Activated naive CD4-positive, alpha-beta T cell treated with anti-CD3 and anti-CD28 coated beads for 36 hours (primary cell): ENCODE results near the gene VKORC1. TPM values are rescaled to one million over a fixed set of nuclear protein-coding genes. Genes with fewer than 3 reads are reported as not detected.
"Not testable (repeated sequence)": the region's sequence is repeated elsewhere in the genome, so short reads cannot be mapped to it uniquely, and the experiment has no call there.

ENCODE experiments used
- CTCF ChIA-PET: fragments of 350-600 bp; sonication (Branson Sonifier 250); formaldehyde crosslinking; loops from one replicate; lab custom pipeline; 2021; ENCODE audit warnings: antibody characterized with exemption; lab: Charles Lee
- DNase-seq: peaks from one replicate; pipeline ENCODE4 v3.0.0-alpha.2; 2020
- H3K27ac Mint-ChIP-seq: one replicate; pipeline ENCODE4 v1.8.0; 2021; ENCODE audit warnings: mild to moderate bottlenecking, mixed read lengths
- H3K27me3 Mint-ChIP-seq: one replicate; pipeline ENCODE4 v1.8.0; 2021; ENCODE audit warnings: low read depth, mixed read lengths
- H3K36me3 Mint-ChIP-seq: one replicate; pipeline ENCODE4 v1.8.0; 2021; ENCODE audit warnings: low read depth, mixed read lengths
- H3K4me1 Mint-ChIP-seq: one replicate; pipeline ENCODE4 v1.8.0; 2021; ENCODE audit warnings: low read depth, mixed read lengths
- H3K4me3 Mint-ChIP-seq: one replicate; pipeline ENCODE4 v1.8.0; 2021; ENCODE audit warnings: mild to moderate bottlenecking, moderate library complexity, mixed read lengths
- H3K9me3 Mint-ChIP-seq: one replicate; pipeline ENCODE4 v1.8.0; 2021; ENCODE audit warnings: mixed read lengths
- intact Hi-C: fragments of 100-400 bp; cut with micrococcal nuclease; formaldehyde crosslinking; loops from one replicate; pipeline ENCODE4 v1.15.1; 2023
- total RNA-seq, 2 experiments: library from RNA; stranded (reverse); gene quantifications; one replicate each; pipeline ENCODE4 v1.2.3, GENCODE V29; 2021

Gene VKORC1
- total RNA-seq, 2 experiments from 2014 or later: 43.4 to 47.8 TPM

GRCh38 chr16:31110106-31111034 lies 15.8 kb upstream of the VKORC1 start:
- Mint-ChIP-seq H3K27me3 (no peaks in the 10 kb centered on the region), H3K4me3 (peak overlapping the region; percentile 74), H3K36me3 (peaks cover 11% of the 10 kb centered on the region), H3K4me1 (peaks cover 34% of the 10 kb centered on the region), H3K27ac (no peak overlapping the region), H3K9me3 (no peaks in the 10 kb centered on the region)
- intact Hi-C loops: no loop called here
- CTCF ChIA-PET: no interaction called here
- no peak for DNase-seq

DNA sequence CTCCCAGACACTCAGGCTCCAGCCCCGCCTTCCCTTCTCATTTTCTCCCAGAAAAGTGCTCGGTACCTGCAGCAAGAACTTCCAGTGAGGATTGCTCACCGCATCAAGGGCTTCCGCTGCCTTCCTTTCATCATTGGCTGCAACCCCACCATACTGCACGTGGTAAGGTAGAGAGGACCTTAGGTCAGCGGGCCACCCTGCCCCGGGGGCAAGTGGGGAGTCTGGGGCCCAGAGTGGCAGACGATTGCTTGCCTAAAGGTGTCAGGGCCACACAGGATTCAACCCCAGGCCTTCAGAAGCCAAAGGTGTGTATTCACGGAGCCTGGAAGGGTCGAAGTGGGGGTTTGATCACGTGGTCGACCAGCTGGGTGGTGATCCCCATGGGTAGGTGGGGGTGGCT lies 15.0 kb upstream of the VKORC1 start:
- Mint-ChIP-seq H3K27ac (no peak overlapping the region), H3K4me1 (peaks cover 32% of the 10 kb centered on the region), H3K4me3 (peak overlapping the region; percentile 74), H3K9me3 (no peaks in the 10 kb centered on the region), H3K27me3 (no peaks in the 10 kb centered on the region), H3K36me3 (peaks cover 11% of the 10 kb centered on the region)
- intact Hi-C loops: loop anchor here (2.0 kb wide), 1 partner anchor 15 kb away; the partner anchor contains the start of gene VKORC1
- CTCF ChIA-PET: no interaction called here
- no peak for DNase-seq

GRCh38 chr16:31108794-31109558 lies 14.4 kb upstream of the VKORC1 start:
- peaks cover 29% of the 10 kb centered on the region for H3K4me1 Mint-ChIP-seq
- CTCF ChIA-PET: interaction anchor here (1.4 kb wide), 1 partner anchor 33 kb away, joined by 6 read pairs; no protein-coding TSS in a partner anchor
- H3K4me3 Mint-ChIP-seq: peak overlapping the region; percentile 74
- no peak overlapping the region for H3K27ac Mint-ChIP-seq
- intact Hi-C loops: loop anchor here (2.0 kb wide), 1 partner anchor 14 kb away; the partner anchor contains the start of gene VKORC1
- H3K27me3 Mint-ChIP-seq: no peaks in the 10 kb centered on the region
- DNase-seq: no peak
- H3K36me3 Mint-ChIP-seq: peaks cover 11% of the 10 kb centered on the region
- H3K9me3 Mint-ChIP-seq: no peaks in the 10 kb centered on the region

GRCh38 chr16:31108035-31108793 lies 13.6 kb upstream of the VKORC1 start, which contains the start of gene BCKDK:
Gene BCKDK, plus strand, starts transcription at chr16:31108386. Its CDS starts 838 bp downstream, at chr16:31109224.
- peak; percentile 74 for DNase-seq
- no peaks in the 10 kb centered on the region for H3K9me3 Mint-ChIP-seq
- intact Hi-C loops: loop anchor here (2.0 kb wide), 1 partner anchor 13 kb away; the partner anchor contains the start of gene VKORC1
- peak within 1 kb of the TSS; percentile 80 for H3K27ac Mint-ChIP-seq
- no peaks in the 10 kb centered on the region for H3K27me3 Mint-ChIP-seq
- H3K4me1 Mint-ChIP-seq: peaks cover 27% of the 10 kb centered on the region
- H3K36me3 Mint-ChIP-seq: peaks cover 11% of the 10 kb centered on the region
- H3K4me3 Mint-ChIP-seq: peak within 1 kb of the TSS; percentile 89
- CTCF ChIA-PET: interaction anchor here (1.2 to 1.4 kb wide), 2 partner anchors 34 to 42 kb away, joined by 3 to 6 read pairs; no protein-coding TSS in a partner anchor

- DNase-seq: peak; percentile 61
- Mint-ChIP-seq H3K4me1 (peaks cover 27% of the 10 kb centered on the region), H3K27me3 (no peaks in the 10 kb centered on the region), H3K4me3 (peak overlapping the region; percentile 89), H3K9me3 (no peaks in the 10 kb centered on the region), H3K36me3 (peaks cover 11% of the 10 kb centered on the region), H3K27ac (peak overlapping the region; percentile 80)
- intact Hi-C loops: loop anchor here (2.0 kb wide), 1 partner anchor 35 kb away; no protein-coding TSS in a partner anchor
- CTCF ChIA-PET: interaction anchor here (1.2 to 1.4 kb wide), 2 partner anchors 35 to 42 kb away, joined by 3 to 6 read pairs; no protein-coding TSS in a partner anchor
These were observed 12.9 kb upstream of the VKORC1 start for GRCh38 chr16:31107465-31107867.

DNA sequence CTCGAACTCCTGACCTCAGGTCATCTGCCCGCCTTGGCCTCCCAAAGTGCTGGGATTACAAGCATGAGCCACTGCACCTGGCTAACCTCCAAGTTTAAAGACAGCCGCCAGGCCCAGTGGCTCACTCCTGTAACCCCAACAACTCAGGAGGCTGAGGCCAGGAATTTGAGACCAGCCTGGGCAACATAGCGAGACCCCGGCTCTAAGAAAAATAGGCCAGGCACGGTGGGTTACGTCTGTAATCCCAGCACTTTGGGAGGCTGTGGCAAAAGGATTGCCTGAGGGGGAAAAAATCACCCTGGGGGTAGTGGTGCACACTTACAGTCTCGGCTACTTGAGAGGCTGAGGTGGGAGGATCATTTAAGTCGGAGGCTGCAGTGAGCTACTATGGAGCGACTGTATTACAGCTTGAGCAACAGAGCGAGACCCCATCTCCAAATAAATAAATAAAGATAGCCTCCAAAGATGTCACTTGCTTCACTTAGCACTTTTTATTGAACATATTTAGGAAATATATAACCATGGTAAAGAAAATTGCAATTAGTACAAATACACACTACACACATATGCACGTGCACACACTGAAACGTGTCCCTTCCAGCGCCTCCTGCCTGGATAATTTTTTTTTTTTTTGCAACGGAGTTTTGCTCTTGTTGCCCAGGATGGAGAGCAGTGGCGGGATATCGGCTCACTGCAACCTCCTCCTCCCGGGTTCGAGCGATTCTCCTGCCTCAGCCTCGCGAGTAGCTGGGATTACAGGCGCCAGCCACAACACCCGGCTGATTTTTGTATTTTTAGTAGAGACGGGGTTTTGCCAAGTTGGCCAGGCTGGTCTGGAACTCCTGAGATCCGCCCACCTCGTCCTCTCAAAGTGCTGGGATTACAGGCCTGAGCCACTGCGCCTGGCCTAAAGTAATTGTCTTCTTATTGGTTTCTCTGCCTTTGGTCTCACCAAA lies 12.2 kb upstream of the VKORC1 start:
- peaks cover 11% of the 10 kb centered on the region for H3K36me3 Mint-ChIP-seq
- no peak overlapping the region for H3K27ac Mint-ChIP-seq
- no peaks in the 10 kb centered on the region for H3K27me3 Mint-ChIP-seq
- no peak overlapping the region for H3K4me3 Mint-ChIP-seq
- peaks cover 27% of the 10 kb centered on the region for H3K4me1 Mint-ChIP-seq
- CTCF ChIA-PET: interaction anchor here (0.7 to 1.2 kb wide), 2 partner anchors 39 to 41 kb away, joined by 3 to 4 read pairs; no protein-coding TSS in a partner anchor
- intact Hi-C loops: loop anchor here (2.0 kb wide), 1 partner anchor 36 kb away; no protein-coding TSS in a partner anchor
- no peaks in the 10 kb centered on the region for H3K9me3 Mint-ChIP-seq
- DNase-seq: no peak

- Mint-ChIP-seq H3K27ac (no peak overlapping the region), H3K27me3 (no peaks in the 10 kb centered on the region), H3K9me3 (no peaks in the 10 kb centered on the region), H3K36me3 (peaks cover 9% of the 10 kb centered on the region), H3K4me1 (peaks cover 27% of the 10 kb centered on the region), H3K4me3 (peak overlapping the region; percentile 39)
- intact Hi-C loops: loop anchor here (2.0 kb wide), 1 partner anchor 37 kb away; no protein-coding TSS in a partner anchor
- DNase-seq: peak; percentile 82
- CTCF ChIA-PET: no interaction called here
These were observed 11.1 kb upstream of the VKORC1 start for GRCh38 chr16:31105677-31106213.

DNA sequence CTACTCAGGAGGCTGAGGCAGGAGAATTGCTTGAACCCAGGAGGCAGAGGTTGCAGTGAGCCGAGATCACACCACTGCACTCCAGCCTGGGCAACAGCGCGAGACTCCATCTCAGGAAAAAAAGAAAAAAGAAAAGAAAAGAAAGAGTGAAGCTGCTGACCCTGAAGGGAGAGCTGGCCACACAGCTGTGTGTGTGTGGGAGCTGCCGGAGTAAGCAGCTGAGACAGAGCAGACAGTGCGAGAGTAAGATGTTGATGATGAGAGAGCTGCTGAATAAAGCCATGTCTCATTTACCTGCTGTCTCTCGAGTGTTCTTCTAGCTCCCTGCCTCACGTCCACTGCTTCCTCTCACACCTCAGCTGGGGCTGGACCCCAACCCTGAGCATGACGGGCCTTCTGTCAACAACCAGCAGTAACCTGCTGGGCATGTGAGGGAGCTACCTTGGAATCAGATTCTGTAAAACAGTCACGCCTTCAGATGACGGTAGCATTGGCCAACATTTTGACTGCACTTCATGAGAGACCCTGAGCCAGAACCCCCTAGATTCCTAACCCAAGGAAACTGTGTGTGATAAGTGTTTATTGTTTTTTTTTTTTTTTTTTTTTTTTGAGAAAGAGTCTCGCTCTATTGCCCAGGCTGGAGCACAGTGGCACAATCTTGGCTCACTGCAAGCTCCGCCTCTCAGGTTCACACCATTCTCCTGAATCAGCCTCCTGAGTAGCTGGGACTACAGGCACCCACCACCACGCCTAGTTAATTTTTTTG lies 6.5 kb upstream of the VKORC1 start:
- DNase-seq, intact Hi-C loops: not testable (repeated sequence)

GRCh38 chr16:31099860-31100638 lies 5.5 kb upstream of the VKORC1 start:
- CTCF ChIA-PET: interaction anchor here (1.0 to 2.1 kb wide), 3 partner anchors 42 to 117 kb away, joined by 3 to 9 read pairs (median 5); partner anchors contain the start of gene HSD3B7
- H3K36me3 Mint-ChIP-seq: no peaks in the 10 kb centered on the region
- H3K27ac Mint-ChIP-seq: no peak overlapping the region
- intact Hi-C loops: loop anchor here (10.0 kb wide), 1 partner anchor 225 kb away; no protein-coding TSS in a partner anchor
- H3K4me3 Mint-ChIP-seq: no peak overlapping the region
- DNase-seq: no peak
- H3K27me3 Mint-ChIP-seq: no peaks in the 10 kb centered on the region
- peaks cover 7% of the 10 kb centered on the region for H3K4me1 Mint-ChIP-seq
- H3K9me3 Mint-ChIP-seq: no peaks in the 10 kb centered on the region

More for the DNA sequence above, 6.5 kb upstream of the VKORC1 start:
- H3K4me3 Mint-ChIP-seq, H3K27ac Mint-ChIP-seq, H3K4me1 Mint-ChIP-seq, H3K36me3 Mint-ChIP-seq, H3K27me3 Mint-ChIP-seq, H3K9me3 Mint-ChIP-seq: not testable (repeated sequence)
- CTCF ChIA-PET: interaction anchor here (0.7 to 2.1 kb wide), 4 partner anchors 42 to 118 kb away, joined by 3 to 9 read pairs (median 3); partner anchors contain the start of gene HSD3B7
